HL-60/S4 treated with phorbol 12-myristate 13-acetate at 8.2 ng/mL for 4 days and 3 days (cell line): ENCODE results near the gene FHOD3.

Experiments used
- in situ Hi-C: fragments of 300-500 bp; cut with MboI; formaldehyde crosslinking; loops from 2 replicates; pipeline ENCODE4 v1.15.0; 2022; ENCODE audit warnings: low sequenced_read_pairs

Gene FHOD3

DNA sequence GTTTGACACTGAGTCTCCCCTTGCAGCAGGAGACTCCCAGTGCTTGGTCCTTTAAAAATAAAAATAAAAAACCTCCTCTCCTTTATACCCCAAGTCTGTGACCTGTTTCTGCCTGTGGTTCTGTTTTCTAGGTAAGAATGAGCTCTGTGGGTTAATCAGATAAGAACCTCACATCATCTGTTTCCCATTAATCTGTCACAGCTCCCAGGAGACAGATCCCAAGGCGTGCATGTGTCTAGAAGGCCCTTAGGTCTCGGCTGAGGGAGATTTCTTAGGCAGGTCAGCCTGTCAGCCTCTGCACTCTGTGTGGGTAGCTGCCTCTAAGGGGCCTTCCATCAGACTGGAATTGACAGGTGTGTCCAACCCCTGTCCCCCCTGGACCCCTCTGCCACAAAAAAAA, 80.7 kb downstream of the FHOD3 start:
- in situ Hi-C loops = no loop called here

- in situ Hi-C loops = no loop called here
Measured at GRCh38 chr18:36379435-36379984, 82.0 kb downstream of the FHOD3 start.

DNA sequence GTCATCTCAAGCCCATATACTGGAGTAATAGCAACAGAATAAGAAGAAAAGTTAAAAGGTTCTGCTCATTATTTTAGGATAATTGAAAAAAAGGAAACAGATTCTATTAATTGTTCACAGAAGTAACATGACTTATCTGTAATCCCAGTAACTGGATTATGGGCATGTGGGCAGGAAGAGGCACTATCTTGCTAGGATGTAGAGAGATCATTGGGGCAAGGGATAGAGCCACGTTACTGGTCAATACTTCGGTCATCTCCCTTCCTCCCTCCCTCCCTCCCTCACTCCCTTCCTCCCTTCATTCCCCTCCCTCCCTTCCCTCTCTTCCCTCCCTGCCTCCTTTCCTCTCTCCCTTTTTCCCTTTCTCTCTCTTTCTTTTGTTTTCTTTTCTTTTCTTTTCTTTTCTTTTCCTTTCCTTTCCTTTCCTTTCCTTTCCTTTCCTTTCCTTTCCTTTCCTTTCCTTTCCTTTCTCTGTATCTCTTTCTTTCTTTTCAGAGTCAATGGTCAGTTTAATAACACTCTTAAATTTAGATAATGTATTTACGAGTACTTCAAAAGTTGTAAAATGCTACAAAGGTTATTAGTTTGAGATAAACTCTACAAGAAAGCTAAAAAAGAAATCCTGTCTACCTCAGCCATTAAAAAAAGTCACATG, 82.8 kb downstream of the FHOD3 start:
- in situ Hi-C loops = no loop called here

GRCh38 chr18:36381075-36381474, 83.6 kb downstream of the FHOD3 start:
- in situ Hi-C loops = no loop called here

DNA sequence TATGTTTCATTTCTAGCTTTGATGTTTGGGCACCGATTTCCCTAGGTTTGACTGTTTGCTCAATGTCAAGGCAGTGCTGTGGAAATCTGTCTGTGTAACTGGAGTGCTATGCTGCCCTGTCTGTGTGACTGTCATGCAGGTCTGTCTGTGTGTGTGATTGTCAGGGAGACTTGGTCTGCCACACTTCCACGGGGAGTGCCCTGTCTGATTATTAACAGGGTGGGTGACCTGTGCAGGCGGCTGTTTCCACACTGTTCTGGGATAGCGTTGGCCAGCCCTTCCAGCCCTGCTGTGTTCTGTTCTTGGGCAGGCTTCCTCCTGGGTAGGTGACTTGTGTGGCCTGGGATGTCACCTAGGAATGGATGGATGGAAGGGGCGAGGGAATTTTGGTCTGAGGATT, 85.3 kb downstream of the FHOD3 start:
- in situ Hi-C loops = no loop called here

GRCh38 chr18:36386150-36386920, 88.8 kb downstream of the FHOD3 start:
- in situ Hi-C loops = no loop called here

DNA sequence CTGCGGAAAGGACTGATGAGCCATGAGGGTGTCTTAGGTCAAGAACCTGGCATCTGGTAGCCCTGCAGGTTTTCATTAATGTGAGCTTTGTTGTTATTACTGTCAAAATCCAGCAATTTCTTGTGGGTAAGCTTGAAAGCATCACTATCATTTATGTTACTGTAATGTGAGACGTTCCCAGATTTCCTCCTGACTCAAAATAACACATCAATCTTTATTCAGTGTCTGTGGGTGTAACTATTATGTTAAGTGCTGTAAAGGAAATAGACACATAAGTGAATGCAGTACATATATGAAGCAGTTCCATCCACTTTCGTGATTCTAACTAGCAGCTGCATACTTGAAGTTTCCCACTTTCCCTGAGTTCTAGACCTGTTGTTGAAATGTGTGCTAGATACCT, 89.8 kb downstream of the FHOD3 start:
- in situ Hi-C loops = no loop called here

DNA sequence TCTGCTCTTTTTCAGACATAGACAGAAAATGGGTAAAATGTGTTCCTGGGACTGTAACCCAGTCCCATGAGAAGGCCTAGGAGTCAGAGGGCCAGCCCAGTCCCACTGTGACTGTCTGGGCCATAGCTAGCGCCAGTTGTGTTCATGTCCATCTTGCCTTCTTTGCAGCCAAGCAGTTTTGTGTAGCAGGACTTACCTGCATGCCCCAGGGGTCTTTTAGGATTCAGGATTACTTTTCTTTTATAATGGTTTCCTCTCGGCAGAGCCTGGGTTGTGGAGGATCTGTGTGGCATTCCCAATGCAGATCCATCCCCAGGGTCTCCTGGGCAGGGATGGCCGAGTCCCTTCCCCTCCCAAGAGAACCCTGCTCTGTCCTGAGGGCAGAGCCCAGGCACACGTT, 90.8 kb downstream of the FHOD3 start:
- in situ Hi-C loops = no loop called here

GRCh38 chr18:36389027-36389426, 91.5 kb downstream of the FHOD3 start:
- in situ Hi-C loops = no loop called here

- in situ Hi-C loops = no loop called here
Measured at GRCh38 chr18:36389811-36390581, 92.5 kb downstream of the FHOD3 start.

DNA sequence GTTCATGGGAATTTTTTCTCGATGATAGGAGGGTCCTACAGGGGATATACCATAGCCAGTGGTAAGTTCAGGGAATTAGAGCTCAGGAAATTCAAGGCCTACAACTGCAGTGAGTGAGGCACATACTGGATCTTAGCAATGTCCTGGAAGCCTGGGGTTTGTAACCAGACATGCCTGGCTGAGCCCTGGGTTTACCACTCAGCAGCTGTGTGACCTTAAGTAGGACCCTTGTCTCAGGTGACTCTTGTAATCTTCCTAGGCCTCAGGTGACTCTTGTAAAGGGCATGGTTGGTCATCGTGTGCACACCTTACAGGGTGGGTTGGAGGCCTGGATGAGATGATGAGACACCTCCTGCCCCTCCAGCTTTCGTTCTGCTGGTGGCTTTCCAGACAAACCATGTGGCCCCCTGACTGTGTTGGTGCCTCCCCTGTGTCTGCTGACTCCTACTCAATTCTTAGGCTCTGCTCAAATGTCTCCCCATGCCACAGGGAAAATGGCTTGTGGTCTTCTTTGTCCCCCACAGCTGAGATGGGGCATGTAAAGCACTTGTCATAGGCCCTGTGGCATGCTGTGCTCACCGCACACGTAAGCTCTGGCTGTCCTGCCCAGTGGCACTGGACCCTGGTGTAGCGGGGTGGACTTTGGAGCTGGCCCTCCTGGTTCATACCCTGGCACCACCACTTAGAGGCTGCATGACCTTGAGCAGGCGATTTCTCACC, 94.1 kb downstream of the FHOD3 start:
- in situ Hi-C loops = no loop called here

GRCh38 chr18:36392164-36392978, 94.9 kb downstream of the FHOD3 start:
- in situ Hi-C loops = no loop called here

- in situ Hi-C loops = no loop called here
Measured at GRCh38 chr18:36392979-36393287, 95.4 kb downstream of the FHOD3 start.

GRCh38 chr18:36394486-36394885, 97.0 kb downstream of the FHOD3 start:
- in situ Hi-C loops = no loop called here

DNA sequence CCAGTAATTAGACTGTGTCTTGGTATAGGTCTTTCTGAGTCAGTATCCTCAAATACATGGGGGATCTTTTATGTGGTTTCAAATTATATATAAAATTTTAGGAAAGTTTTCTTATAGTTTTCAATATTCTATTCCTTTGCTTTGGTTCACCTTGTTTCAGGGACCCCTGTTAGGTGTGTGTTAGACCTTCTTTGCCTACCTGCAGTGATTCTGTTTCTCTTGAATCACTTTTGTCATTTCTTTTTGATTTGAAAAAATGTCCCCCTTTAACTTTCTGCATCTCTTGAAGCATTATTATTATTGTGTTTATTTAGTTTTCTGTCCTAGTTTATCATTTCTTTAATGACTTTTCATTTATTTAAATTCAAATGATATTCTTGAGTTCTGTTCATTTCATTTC, 98.7 kb downstream of the FHOD3 start:
- in situ Hi-C loops = no loop called here

DNA sequence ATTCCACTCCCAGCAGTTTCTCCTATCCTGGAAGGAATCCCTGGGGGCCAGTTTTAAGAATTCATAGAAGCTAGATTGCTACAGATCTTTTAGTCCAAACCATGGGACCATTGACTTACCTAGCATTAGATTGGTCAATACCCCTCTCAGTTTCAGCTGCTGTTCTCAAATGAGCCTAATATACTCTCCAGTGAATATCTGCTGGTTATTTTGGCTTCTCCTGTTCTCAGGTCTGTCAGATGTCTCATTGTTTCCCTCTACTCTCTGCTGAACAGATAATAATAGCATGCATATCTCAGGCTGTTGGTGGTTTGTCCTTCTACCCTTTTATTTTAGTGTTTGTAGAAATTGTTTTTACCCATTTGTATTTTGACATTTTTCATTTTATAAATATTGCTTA, 99.5 kb downstream of the FHOD3 start:
- in situ Hi-C loops = no loop called here

- in situ Hi-C loops = no loop called here
Measured at GRCh38 chr18:36398419-36398818, 100.9 kb downstream of the FHOD3 start.

GRCh38 chr18:36399055-36399454, 101.5 kb downstream of the FHOD3 start:
- in situ Hi-C loops = no loop called here

- in situ Hi-C loops = loop anchor here (25.0 kb wide), 1 partner anchor 111 kb away; no protein-coding TSS in a partner anchor
Measured at GRCh38 chr18:36401462-36401861, 103.9 kb downstream of the FHOD3 start.

- in situ Hi-C loops = loop anchor here (25.0 kb wide), 1 partner anchor 109 kb away; no protein-coding TSS in a partner anchor
Measured at GRCh38 chr18:36402765-36403396, 105.4 kb downstream of the FHOD3 start.
